Renal pelvis (tissue), 4 donors: ENCODE results near the gene ZRANB3. TPM values are rescaled to one million over a fixed set of nuclear protein-coding genes. Genes with fewer than 3 reads are reported as not detected.
"Not testable (repeated sequence)": the region's sequence is repeated elsewhere in the genome, so short reads cannot be mapped to it uniquely, and the experiment has no call there.

Source experiments
- DNase-seq: peaks from one replicate; pipeline ENCODE4 v3.0.0-alpha.2; 2013
- polyA plus RNA-seq, 3 donors: library from polyadenylated mRNA; unstranded; fragments of 120-200 nt; gene quantifications; one replicate each; pipeline ENCODE4 v1.2.1, GENCODE V29; 2013; ENCODE audit not compliant: insufficient read length in 3 of 3

ZRANB3 gene
- polyA plus RNA-seq, 3 donors: 8.4 to 11.1 (median 10.9) TPM

DNA sequence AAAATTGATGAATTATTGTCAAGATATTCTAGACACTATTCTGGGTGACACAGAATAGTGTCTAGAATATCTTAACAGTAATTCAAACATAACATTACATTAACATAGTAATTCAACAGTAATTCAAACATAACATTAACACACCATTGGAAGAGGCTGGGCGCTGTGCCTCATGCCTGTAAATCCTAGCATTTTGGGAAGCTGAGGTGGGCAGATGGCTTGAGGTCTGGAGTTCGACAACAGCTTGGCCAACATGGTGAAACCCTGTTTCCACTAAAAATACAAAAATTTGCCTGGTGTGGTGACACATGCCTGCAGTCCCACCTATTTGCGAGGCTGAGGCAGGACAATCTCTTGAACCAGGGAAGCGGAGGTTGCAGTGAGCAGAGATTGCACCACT, 195.8 kb downstream of the ZRANB3 start:
- DNase-seq: no peak

DNA sequence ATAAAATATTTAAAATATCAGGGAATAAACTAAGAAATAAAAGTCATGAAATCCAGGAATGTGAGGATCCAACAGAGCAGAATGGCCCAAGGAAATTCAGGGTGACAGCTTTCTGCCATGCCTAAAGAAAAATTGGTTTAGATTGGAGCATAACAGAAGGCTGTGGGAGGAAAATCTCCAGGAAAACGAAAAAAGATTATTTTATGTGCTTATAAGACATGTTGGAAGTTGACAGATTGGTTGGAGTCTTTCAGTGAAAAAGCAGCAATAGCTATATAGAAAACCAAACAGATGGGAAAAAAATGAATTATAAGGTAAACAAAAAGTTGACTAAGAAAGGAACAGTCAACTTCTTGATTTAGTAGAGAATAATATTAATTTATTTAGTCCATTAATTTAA, 203.9 kb downstream of the ZRANB3 start:
- no peak for DNase-seq

DNA sequence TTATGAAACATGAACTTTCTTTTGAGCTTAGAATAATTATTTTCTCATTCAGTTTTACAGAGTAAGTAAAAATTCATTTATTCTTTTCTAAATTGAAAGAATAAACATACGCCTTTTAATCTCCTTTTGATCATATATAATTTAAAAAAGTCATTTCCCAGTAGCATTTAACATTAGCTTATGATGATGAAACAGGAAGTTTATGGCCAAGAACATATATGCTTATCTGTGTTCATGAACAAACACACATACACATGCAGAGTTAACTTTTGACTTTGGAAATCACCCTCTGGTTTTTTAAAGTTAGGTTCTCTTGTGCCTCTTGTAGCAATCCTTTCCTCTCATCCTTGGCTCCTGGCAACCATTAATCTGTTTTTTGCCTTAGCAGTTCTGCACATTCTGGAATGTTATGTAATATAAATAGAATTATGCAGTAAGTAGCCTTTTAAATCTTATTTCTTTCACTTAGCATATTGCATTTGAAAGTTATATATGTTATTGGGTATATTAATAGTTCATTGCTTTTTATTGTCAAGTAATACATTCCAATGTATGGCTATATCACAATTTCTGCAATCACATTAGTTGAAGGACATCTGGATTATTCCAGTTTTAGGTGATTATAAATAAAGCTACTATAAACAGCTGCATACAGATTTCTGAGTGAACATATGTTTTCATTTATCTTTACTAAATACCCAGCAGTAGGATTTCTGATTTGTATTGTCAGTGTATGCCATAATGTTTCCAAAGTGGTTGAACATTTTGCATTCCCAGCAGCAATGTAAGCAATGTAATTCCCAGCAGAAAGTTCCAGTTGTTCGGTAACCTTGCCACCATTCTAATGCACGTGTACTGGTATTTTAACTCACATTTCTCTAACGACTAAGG, 210.3 kb downstream of the ZRANB3 start:
- no peak for DNase-seq

DNA sequence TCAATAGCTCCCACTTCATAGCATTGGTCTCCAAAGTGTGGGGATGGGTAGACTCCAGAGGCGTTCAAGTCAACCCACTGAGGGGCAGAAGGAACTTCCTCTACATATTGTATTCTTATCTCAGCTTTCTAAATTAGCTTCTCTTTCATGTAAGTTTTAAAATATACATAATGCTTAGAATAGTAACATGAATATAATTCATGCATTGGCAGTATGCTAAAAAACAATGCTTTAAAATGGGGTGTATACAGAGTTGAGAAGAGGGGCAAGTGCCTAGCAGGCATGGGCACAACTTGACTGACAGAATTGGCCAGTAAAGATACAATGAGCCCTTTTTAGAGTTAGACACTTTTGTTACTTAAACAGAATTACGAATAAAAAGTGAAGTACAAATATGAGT, 212.2 kb downstream of the ZRANB3 start:
- DNase-seq: no peak

DNA sequence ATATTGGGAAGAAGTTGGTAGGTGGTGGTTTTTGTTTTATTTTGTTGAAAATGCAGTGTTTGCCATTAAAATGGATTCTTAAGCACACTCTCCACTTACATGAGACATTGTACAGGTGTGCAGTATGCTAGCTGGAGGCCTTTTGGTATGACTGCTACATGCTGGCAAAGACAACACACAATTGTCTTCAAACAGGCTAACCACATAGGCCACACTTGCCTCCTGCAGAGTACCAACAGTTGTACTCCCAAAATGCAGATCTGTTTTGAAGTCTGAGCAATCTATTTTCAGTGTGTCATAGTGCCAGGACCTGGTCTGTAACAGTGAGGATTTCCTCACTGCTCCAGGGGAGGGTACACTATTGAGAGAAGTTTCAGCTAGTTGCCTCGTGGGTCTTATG, 213.6 kb downstream of the ZRANB3 start:
- DNase-seq: no peak

DNA sequence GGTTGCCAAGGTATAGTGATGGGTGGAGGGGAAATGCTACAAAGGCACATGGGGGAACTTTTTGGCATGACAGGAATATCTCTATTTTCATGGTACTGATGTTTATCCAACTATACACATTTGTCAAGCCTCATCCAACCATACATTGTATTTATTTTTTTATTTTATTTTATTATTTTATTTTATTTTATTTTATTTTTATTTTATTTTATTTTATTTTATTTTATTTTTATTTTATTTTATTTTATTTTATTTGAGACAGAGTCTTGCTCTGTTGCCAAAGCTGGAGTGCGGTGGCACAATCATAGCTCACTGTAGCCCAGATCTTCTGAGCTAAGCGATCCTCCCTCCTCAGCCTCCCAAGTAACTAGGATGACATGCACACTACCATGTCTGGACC, 219.1 kb downstream of the ZRANB3 start:
- no peak for DNase-seq

DNA sequence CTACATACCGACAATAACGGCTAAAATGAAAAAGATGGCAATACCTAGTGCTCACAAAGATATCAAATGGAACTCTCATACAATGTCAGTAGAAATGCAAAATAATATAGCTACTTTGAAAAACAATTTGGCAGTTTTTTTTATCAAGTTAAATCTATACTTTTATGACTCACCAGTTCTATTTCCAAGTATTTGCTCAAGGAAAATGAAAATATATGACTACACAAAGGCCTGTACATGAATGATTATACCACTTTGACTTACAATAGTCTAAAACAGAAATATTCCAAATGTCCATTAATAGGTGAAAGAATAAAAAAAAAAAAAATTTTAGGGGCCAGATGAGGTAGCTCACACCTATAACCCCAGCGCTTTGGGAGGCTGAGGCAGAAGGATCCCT, 219.8 kb downstream of the ZRANB3 start:
- DNase-seq: no peak

DNA sequence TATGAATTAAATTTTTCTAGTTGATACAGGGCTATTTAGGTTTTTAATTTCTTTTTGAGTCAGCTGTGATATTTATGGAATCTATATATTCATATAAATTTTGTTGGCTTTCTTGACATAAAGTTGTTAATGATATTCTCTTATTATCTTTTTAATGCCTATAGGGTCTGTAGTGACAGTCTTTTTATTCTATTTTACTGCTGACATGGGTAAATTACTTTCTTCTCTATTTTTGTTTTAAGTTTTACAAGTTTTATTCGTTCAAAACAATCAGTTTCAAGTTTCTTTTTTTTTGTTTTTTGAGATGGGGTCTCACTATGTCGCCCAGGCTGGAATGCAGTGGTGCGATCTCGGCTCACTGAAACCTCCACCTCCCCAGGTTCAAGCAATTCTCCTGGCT, 226.3 kb downstream of the ZRANB3 start:
- no peak for DNase-seq

DNA sequence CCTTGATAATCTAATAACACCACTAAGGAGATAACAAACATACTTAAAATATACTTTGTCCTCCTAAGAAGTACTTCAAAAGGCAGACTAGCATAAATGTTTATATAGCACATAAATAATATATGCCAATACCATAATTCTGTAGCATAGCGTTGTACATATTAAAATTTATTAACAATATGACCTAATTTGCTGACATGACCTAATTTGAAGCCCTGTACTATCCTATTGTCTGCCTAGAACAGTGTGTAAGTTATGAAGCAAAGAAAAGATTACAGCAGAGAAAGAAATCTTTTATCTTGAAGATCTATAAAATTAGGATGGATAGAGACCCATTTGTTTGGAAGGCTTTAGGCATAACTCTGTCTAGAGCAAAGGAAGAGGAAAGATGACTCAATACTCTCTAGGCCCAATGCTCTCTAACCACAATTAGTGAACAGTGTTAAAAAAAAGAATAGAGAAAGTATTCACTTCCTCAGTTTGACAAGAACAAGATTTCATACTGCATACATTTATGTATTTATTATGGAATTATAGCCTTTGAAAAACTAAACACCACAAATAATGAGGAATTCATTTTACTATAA, 231.3 kb downstream of the ZRANB3 start:
- no peak for DNase-seq

DNA sequence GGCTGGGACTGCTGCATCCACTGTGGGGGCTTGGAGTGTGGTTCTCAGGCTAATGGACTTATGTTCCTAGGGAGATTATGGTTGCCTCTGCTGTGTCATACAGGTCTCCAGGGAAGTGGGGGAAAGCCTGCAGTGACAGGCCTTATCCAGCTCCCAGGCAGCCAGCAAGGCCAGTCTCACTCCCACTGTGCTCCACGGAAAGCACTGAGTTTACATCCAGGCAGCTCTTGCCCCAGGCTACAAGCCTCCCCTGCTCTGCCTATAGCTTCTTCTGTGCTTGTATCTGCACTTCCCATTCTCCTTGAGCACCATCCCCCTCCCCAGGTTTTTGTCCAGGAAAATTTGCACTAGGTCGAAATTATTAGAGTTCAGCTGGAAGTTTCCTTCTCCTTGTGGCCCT, 231.9 kb downstream of the ZRANB3 start:
- DNase-seq: no peak

DNA sequence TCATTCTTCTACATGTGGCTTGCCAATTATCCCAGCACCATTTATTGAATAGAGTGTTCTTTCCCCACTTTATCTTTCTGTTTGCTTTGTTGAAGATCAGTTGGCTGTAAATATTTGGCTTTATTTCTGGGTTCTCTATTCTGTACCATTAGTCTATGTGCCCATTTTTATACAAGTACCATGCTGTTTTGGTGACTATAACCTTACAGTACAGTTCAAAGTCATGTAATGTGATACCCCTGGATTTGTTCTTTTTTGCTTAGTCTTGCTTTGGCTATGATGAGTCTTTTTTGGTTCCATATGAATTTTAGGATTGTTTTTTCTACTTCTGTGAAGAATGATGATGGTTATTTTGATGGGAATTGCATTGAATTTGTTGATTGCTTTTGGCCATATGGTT, 243.9 kb downstream of the ZRANB3 start:
- not testable (repeated sequence) for DNase-seq

DNA sequence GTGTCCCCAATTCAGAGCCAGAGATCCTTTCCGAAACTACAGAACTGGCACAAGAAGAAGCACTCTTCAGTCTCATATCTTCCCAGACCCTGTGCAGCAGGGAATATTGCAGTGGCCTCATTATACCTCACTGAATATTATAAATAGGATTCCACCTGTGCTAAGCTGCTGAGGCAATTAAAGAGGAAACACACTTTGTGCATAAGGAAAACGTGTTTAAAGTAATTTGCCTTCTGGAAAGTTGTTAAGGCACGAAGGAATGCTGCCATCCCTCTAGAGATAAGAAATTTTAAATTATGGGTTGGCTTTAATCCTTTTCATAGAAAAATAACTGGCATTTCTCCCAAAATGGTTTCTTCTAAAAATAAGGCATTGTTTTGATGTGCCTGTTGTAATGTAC, 245.6 kb downstream of the ZRANB3 start:
- DNase-seq: no peak

DNA sequence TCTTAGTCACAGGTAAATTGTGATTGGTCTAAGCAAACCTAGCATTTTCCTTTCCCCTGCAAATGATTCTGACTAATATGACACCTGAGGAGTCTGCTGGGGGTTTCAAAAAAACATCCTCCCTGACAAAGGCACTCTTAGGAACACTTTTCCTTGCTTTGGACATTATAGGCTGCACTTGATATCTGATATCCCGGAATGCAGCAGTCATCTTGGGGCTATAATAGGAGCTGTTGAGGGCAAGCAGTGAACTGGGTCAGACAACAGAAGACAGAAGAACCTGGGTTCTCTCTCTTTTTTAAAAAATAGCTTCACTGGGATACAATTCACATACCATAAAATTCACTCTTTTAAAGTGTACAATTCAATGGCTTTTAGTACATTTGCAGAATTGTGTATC, 249.6 kb downstream of the ZRANB3 start:
- no peak for DNase-seq

DNA sequence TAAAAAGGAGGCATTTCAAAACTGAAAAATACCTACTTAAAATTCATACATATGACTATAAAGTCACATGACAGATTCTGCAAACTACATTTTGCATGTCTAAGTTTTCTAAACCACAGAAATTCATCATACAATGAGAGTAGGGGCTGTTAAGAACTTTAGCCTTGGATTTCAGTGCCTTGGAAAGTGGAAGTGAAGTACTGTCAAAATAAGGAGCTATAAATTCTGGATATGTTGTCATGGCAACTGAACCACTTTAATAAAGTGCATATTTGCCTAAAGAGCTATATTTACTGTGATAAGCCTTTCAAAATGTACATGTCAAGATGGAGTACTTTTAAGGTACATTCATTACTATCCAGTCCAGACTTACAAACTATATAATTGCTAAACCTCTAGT, 251.8 kb downstream of the ZRANB3 start:
- DNase-seq: no peak

DNA sequence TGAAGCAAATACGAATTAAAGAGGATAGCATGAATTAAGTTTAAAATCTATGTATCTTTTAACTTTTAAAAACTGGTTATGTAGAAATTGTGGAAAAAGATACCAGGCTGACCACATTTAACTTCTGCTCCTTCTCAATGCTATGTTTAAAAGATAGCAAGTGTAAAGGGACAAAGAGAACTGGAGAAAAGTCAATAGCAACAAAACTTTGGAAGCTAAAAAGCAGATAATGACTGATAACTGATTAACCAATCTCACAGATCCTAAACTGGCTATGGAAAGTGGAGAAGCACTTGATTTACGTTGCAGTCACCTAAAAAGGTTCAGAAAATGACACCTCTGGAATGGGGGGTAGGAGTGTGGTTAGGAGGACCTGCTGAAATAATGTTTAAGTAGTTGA, 254.5 kb downstream of the ZRANB3 start:
- DNase-seq: no peak

DNA sequence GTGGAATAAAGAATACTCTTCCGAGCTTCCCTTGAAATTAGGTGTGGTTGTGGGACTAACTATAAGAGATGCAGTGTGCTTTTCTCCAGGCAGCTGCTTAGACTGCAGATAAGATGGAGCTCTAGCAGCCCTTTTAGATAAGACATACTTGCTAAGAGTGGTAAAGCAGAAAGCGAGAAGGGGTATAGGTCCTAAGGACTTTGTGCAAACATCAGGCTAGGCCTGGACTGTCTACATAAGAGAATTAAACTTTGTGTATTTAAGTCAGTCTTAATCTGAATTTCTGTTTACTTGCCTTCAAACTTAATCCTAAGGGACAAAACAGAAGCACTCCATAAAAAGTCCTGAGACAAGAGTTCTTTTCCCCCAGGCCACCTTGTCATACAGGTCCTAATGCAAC, 260.0 kb downstream of the ZRANB3 start:
- DNase-seq: no peak

DNA sequence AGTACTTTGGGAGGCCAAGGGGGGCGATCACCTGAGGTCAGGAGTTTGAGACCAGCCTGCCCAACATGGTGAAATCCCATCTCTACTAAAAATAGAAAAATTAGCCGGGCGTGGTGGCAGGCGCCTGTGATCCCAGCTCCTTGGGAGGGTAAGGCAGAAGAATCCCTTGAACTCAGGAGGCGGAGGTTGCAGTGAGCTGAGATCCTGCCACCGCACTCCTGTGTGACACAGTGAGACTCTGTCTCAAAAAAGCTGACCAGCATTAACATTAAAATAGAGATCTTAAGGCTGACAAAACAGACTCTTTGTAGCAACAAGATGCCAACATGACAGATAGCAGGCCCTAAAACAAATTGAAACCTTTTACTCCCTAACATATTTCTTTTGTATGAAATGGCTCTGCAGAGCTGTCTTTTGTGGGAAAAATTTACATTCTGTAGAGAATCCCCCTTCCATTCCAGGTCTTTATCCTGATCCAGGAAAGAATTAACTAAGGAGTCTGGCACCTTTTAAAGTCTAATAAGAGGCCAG, 265.0 kb downstream of the ZRANB3 start:
- DNase-seq: no peak

DNA sequence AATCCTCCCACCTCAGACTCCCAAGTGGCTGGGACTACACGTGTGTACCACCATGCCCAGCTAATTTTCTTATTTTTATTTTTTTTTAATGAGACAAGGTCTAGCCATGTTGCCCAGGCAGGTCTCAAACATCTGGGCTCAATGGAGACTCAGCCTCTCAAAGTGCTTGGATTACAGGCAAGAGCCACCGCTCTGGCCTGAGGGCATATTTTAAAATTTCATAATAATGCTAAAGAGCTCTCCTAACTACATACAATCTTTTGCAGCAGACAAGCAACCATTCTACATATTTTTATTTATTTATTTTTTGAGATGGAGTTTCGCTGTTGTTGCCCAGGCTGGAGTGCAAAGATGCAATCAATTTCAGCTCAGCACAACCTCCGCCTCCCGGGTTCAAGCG, 271.9 kb downstream of the ZRANB3 start:
- no peak for DNase-seq

DNA sequence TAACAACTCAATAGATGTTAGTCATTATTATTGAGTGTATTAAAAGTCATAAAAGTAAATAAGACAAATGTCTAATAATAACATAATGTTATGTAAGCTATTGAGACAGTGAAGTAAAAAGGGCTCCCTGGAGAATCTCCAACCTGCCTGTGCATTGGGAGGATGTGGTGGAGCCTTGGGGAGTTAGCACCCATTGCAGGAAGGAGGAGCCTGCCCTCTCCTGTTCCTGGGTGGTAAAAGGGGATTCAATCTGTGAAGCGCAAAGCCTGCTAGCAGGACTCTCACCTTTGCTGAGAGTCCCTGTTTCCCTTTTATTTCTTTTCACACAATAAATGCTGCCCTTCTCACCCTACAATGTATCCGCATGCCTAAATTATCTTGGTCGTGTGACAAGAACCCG, 272.8 kb downstream of the ZRANB3 start:
- no peak for DNase-seq

DNA sequence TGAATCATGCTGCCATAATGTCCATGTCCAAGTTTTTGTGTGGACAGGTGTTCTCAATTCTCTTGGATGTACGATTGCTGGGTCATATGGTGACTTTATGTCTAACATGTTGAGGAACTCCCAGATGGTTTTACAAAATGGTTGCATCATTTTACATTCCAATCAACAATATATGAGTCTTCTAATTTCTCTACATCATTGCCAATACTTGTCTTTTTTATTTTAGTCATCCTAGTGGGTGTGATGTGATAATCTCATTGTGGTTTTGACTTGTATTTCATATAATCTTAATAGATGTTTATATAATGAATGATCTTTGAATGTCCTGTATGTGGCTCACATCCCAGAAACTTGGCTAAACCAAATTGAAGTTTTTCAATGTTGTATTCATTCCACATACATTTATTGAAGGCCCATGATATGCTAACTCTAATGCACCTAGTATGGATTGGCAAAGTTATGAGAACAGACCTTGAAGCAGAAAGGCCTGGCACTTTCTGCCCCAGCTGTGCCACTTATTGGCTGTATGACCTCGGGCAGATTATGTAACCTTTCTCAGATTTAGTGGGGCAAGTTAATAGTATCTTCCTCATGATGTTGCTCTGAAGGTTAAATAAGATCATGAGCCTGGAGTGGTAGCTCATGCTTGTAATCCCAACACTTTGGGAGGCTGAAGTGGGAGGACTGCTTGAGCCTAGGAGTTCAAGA, 273.5 kb downstream of the ZRANB3 start:
- no peak for DNase-seq

DNA sequence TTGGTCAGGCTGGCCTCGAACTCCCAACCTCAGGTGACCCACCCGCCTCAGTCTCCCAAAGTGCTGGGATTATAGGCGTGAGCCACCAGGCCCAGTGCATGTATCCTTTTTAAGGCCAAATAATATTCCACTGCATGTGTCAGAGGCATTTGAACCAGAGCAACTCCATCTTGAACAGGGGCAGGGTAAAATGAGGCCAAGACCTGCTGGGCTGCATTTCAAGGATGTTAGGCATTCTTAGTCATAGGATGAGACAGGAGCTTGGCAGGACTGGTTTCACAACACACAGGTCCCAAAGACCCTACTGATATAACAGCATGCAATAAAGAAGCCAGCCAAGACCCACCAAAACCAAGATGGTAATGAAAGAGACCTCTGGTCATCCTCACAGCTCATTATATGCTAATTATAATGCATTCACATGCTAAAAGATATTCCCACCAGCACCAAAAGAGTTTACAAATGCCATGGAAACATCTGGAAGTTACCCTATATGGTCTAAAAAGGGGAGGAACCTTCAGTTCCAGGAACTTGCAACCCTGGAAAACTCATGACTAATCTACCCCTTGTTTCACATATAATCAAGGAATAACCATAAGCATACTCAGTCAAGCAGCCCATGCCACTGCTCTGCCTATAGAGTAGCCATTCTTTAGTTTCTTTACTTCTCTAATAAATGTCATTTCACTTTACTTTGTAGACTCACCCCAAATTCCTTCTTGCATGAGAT, 274.3 kb downstream of the ZRANB3 start:
- DNase-seq: no peak

DNA sequence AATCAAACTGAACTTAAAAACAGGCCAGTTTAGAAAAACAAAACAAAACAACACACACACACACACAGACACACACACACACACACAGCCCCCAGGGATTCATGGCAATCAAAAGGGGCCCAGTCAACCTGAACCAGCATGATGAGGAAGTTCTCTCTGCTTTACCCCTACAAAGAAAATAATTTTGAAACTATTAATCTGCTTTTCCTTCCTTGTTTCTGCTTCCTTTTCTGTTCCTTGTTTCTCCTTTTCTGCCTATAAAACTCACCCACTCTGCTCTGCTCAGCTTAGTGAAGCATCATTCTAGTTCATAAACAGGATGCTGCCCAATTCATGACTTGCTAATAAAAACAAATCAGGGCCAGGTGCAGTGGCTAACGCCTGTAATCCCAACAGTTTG, 275.8 kb downstream of the ZRANB3 start:
- DNase-seq: no peak
